CD4-positive, alpha-beta T cell treated with Interleukin-15 for 1 hour (primary cell): ENCODE results near the gene YPEL5.

ENCODE experiments used
- DNase-seq: peaks from one replicate; pipeline ENCODE4 v3.0.0-alpha.2; 2020

YPEL5 gene

GRCh38 chr2:30208453-30208852 is 61.6 kb downstream of the YPEL5 start:
- DNase-seq, result peak; percentile 50

- DNase-seq, result no peak
Observed at GRCh38 chr2:30209227-30209626, 62.4 kb downstream of the YPEL5 start.
